Measurements from ENCODE around the gene PITPNC1. TPM values are rescaled to one million over a fixed set of nuclear protein-coding genes. Genes with fewer than 3 reads are reported as not detected.

Gene PITPNC1
- total RNA-seq, 2 donors from 2014 or later, result 12.5 to 18.1 TPM

DNA sequence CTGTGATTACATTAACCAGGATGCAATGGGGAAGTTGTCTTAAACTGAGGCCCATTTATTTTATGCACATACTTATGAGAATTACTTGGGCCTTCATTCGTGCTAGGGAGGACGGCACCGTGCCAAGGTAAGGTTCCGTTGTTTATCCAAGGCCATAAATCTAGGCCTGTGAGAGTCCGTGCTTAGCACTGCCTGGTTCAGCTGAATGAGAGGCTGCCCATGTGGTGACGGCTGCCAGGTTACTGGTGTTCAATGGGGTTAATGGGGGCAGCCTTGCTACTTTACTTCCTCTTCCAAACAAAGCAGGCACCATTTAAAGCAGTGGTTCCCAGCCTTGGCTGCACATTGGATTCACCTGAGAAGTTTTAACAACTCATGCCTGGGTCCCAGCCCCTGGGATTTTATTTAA lies 205.6 kb downstream of the PITPNC1 start:
- H3K9me3 ChIP-seq, result no peaks in the 10 kb centered on the region
- TF ChIP-seq, protein P1, sequence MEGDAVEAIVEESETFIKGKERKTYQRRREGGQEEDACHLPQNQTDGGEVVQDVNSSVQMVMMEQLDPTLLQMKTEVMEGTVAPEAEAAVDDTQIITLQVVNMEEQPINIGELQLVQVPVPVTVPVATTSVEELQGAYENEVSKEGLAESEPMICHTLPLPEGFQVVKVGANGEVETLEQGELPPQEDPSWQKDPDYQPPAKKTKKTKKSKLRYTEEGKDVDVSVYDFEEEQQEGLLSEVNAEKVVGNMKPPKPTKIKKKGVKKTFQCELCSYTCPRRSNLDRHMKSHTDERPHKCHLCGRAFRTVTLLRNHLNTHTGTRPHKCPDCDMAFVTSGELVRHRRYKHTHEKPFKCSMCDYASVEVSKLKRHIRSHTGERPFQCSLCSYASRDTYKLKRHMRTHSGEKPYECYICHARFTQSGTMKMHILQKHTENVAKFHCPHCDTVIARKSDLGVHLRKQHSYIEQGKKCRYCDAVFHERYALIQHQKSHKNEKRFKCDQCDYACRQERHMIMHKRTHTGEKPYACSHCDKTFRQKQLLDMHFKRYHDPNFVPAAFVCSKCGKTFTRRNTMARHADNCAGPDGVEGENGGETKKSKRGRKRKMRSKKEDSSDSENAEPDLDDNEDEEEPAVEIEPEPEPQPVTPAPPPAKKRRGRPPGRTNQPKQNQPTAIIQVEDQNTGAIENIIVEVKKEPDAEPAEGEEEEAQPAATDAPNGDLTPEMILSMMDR (IDR thresholded peaks at IDR 0.05), result no peak
- no peak overlapping the region for H3K4me3 ChIP-seq
- DNase-seq (ENCODE audit: low spot score), result no peak
- no peaks in the 10 kb centered on the region for H3K27me3 ChIP-seq
- H3K36me3 ChIP-seq, result no peaks in the 10 kb centered on the region
- no peak overlapping the region for H3K27ac ChIP-seq
- no peaks in the 10 kb centered on the region for H3K4me1 ChIP-seq

DNA sequence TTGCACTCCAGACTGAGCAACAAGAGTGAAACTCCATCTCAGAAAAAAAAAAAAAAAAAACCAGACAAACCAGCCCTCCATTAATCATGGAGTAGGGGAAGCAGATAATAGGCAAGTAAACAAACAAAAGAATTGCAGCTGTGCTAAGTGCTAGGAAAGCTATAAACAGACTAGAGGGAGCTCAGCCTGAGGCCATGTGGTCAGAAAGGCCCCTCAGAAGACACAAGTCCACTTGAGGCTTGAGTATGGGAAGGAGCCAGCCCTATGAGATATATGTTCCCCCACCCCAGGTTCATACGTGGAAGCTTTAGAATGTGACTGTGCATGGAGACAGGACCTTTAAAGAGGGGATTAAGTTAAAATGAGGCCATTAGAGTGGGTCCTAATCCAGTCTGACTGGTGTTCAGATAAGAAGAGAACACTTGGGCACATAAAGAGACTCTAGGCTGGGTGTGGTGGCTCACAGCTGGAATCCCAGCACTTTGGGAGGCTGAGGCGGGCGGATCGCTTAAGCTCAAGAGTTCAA lies 208.1 kb downstream of the PITPNC1 start:
- Histone ChIP-seq H3K27ac (no peak overlapping the region), H3K36me3 (no peaks in the 10 kb centered on the region), H3K4me1 (no peaks in the 10 kb centered on the region), H3K27me3 (no peaks in the 10 kb centered on the region), H3K4me3 (no peak overlapping the region), H3K9me3 (no peaks in the 10 kb centered on the region)
- DNase-seq (ENCODE audit: low spot score), result no peak
- TF ChIP-seq, protein P1 (IDR thresholded peaks at IDR 0.05), result no peak

DNA sequence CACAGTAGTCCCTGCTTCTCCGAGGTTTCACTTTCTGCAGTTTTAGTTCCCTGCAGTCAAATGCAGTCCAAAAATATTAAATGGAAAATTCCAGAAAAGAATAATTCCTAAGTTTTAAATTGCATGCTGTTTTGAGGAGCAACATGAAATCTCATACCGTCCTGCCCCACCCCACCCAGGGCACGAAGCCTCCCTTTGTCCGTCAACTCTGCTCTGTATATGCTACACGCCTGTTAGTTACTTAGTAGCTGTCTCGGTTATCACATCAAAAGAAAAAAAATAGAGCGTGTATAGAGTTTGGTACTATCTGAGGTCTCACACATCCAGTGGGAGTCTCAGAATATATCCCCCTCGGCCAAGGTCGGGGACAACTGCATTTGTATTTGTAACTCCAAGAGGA lies 211.2 kb downstream of the PITPNC1 start:
- Histone ChIP-seq H3K9me3 (no peaks in the 10 kb centered on the region), H3K4me1 (no peaks in the 10 kb centered on the region), H3K4me3 (no peak overlapping the region), H3K36me3 (no peaks in the 10 kb centered on the region), H3K27ac (no peak overlapping the region), H3K27me3 (no peaks in the 10 kb centered on the region)
- TF ChIP-seq, protein P1 (IDR thresholded peaks at IDR 0.05), result no peak
- no peak for DNase-seq (ENCODE audit: low spot score)

DNA sequence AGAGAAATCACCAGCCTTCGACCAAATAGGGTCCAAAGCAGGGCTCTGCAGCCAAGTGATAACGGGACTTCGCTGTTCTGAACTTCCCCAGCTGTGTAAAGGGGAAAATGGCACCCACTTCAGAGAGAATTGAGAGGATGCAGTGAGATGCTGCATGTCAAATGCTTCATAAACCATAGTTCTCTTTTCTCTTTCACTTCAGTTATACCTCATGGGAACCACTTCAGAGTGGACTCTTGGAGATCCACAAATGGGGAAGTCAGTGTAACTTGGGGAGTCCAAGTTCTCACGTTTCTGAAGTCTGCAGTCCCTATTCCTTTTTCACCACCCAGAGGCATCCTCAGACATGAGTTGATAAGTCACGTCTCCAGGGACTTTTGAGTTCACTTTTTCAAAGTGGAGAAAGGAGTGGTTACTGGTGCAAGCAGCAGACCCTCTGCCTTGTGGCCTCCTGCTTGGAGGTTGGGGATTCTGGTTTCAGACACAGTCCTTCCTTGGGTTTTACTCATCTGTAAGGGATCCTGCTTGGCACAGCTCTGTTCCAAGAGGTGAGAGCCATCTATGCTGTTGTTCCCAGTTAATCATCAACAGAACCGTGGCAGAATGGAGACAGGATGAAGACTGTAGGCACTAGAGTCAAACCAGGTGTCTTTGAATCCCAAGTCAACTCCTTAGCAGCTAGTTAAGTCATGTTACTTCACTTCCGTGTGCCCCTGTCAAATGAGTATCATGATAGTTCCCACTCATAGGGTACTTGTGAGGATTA lies 217.2 kb downstream of the PITPNC1 start:
- Histone ChIP-seq H3K36me3 (no peaks in the 10 kb centered on the region), H3K27me3 (no peaks in the 10 kb centered on the region), H3K4me1 (no peaks in the 10 kb centered on the region), H3K4me3 (no peak overlapping the region), H3K27ac (no peak overlapping the region), H3K9me3 (no peaks in the 10 kb centered on the region)
- no peak for DNase-seq (ENCODE audit: low spot score)
- TF ChIP-seq, protein P1 (IDR thresholded peaks at IDR 0.05), result no peak

DNA sequence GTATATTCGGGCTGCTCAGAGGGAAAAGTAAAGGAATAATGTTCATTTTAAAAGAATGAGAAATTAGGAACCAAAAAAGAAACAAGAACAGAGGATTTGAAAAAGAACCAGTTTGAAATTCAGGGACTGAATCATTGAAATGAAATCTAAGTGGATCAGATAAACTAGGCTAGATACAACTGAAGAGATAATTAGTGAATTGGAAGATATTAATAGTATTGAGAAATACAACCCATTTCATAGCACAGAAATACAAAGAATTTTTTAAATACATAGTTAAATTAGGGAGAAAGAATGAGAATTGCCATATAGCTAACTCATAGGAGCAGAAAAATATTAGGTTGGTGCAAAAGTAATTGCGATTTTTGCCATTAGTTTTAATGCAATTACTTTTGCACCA lies 223.3 kb downstream of the PITPNC1 start:
- H3K27ac ChIP-seq, result no peak overlapping the region
- H3K27me3 ChIP-seq, result no peaks in the 10 kb centered on the region
- no peak for DNase-seq (ENCODE audit: low spot score)
- no peaks in the 10 kb centered on the region for H3K36me3 ChIP-seq
- H3K4me1 ChIP-seq, result peaks cover 0 to 13% of the 10 kb centered on the region in 2 donors
- H3K9me3 ChIP-seq, result no peaks in the 10 kb centered on the region
- TF ChIP-seq, protein P1 (IDR thresholded peaks at IDR 0.05), result no peak
- H3K4me3 ChIP-seq, result no peak overlapping the region

Data from right atrium auricular region (tissue), 2 donors.